K562 (cell line): ENCODE measurements around the gene TTN.

Experiments used
- ATF7 ChIP-seq: fragments of 450-650 bp; IDR thresholded peaks from 2 replicates; pipeline ENCODE4 v1.7.1; 2014; ENCODE audit warnings: mild to moderate bottlenecking, moderate library complexity
- BRCA1 ChIP-seq, 2 experiments: fragments of 450-650 bp in 1 of 2; sonication (generic) in 1 of 2; formaldehyde crosslinking in 1 of 2; IDR thresholded peaks; 2 replicates each; pipeline versions ENCODE4 v1.5.0 to v1.6.1; 2017 to 2020; ENCODE audit warnings: mild to moderate bottlenecking in 1 of 2, missing genetic modification reagents in 1 of 2
- CEBPG ChIP-seq, 3 experiments: fragments of 200-800 bp in 1 of 3; sonication (Bioruptor generic) in 1 of 3; sonication (generic) in 1 of 3; formaldehyde crosslinking in 1 of 3; IDR thresholded peaks in 2 of 3; conservative IDR thresholded peaks in 1 of 3; 2 replicates each; pipeline versions ENCODE4 v1.6.1 to v1.8.0; 2016 to 2022; ENCODE audit warnings: missing compliant biosample characterization in 2 of 3, missing genetic modification characterization in 2 of 3, mild to moderate bottlenecking in 1 of 3, missing genetic modification reagents in 1 of 3
- CTCF ChIP-seq, 3 experiments: IDR thresholded peaks in 2 of 3; conservative IDR thresholded peaks in 1 of 3; 2 replicates each; pipeline ENCODE4 v1.5.1; 2011 to 2012; ENCODE audit warnings: low read length in 3 of 3, mild to moderate bottlenecking in 3 of 3, control low read depth in 2 of 3, improper control_type of control experiment in 1 of 3, inconsistent platforms in 1 of 3, low read depth in 1 of 3, mixed read lengths in 1 of 3, moderate library complexity in 1 of 3; ENCODE audit not compliant: insufficient read depth in 2 of 3
- EZH2 ChIP-seq: IDR thresholded peaks from 2 replicates; pipeline ENCODE4 v1.6.1; 2012; ENCODE audit warnings: low read depth, mild to moderate bottlenecking, inconsistent platforms, low read length, borderline replicate concordance
- FOS ChIP-seq: IDR thresholded peaks from 3 replicates; pipeline ENCODE4 v1.6.1; 2011; ENCODE audit not compliant: insufficient read length; ENCODE audit errors: extremely low read depth
- POLR2A ChIP-seq: fragments of 450-650 bp; conservative IDR thresholded peaks from 2 replicates; pipeline ENCODE4 v1.6.1; 2016
- SP1 ChIP-seq: sonication (generic); formaldehyde crosslinking; IDR thresholded peaks from 2 replicates; pipeline ENCODE4 v1.8.1; 2022; ENCODE audit warnings: mild to moderate bottlenecking, missing genetic modification reagents
- TRIM28 ChIP-seq: fragments of 450-650 bp; IDR thresholded peaks from 2 replicates; pipeline ENCODE4 v1.6.1; 2017
- U2AF2 ChIP-seq: fragments of 200-400 bp; formaldehyde crosslinking; optimal IDR thresholded peaks from 2 replicates; pipeline ENCODE3; 2017; ENCODE audit warnings: low read depth, mild to moderate bottlenecking, low read length
- USF1 ChIP-seq: sonication (generic); formaldehyde crosslinking; IDR thresholded peaks from 2 replicates; pipeline ENCODE4 v1.9.0; 2022; ENCODE audit warnings: mild to moderate bottlenecking, missing genetic modification reagents
- XRCC5 ChIP-seq: fragments of 200-400 bp; formaldehyde crosslinking; IDR thresholded peaks from 2 replicates; pipeline ENCODE4 v1.6.1; 2017; ENCODE audit warnings: low read depth, mild to moderate bottlenecking, low read length
- ZNF354B ChIP-seq: fragments of 250-450 bp; sonication (Bioruptor Pico); IDR thresholded peaks from 2 replicates; pipeline ENCODE4 v1.4.0; 2020

GRCh38 chr2:178508646-178509045 lies 298.6 kb downstream of the TTN start:
- TF ChIP-seq ATF7: no peak
- no peak for TF ChIP-seq ZNF354B (CRISPR knock-in tag)
- no peak for TF ChIP-seq U2AF2
- no peak for TF ChIP-seq EZH2
- TF ChIP-seq BRCA1 (IDR thresholded peaks at IDR 0.05): no peak
- no peak for TF ChIP-seq BRCA1 (CRISPR knock-in tag; IDR thresholded peaks at IDR 0.05)
- no peak for TF ChIP-seq TRIM28
- TF ChIP-seq XRCC5: no peak
- no peak for TF ChIP-seq CTCF (IDR thresholded peaks at IDR 0.05 in 2 of 3, conservative IDR thresholded peaks at IDR 0.05 in 1 of 3; ENCODE audit: insufficient read depth in 2 of 3, low read depth in 1 of 3, low read length in 3 of 3)
- no peak for TF ChIP-seq CEBPG (CRISPR knock-in tag; IDR thresholded peaks at IDR 0.05)
- no peak for TF ChIP-seq CEBPG (tag; conservative IDR thresholded peaks at IDR 0.05 in 1 of 2, IDR thresholded peaks at IDR 0.05 in 1 of 2)
- no peak for TF ChIP-seq FOS
- no peak for TF ChIP-seq SP1 (CRISPR knock-in tag)
- no peak for TF ChIP-seq USF1 (CRISPR knock-in tag)
- no peak for TF ChIP-seq POLR2A
